HG03571 (cell line): ENCODE data around the gene RPL22.
"Not testable (repeated sequence)": the region's sequence is repeated elsewhere in the genome, so short reads cannot be mapped to it uniquely, and the experiment has no call there.

Experiments used
- ATAC-seq: cut with Tn5 transposase; IDR thresholded peaks from one replicate; pipeline ENCODE4 v1.9.1; 2021; ENCODE audit not compliant: unreplicated experiment

Gene RPL22

GRCh38 chr1:6234502-6235295 lies 35.3 kb upstream of the RPL22 start:
- no peak for ATAC-seq

- ATAC-seq: no peak
Observed at GRCh38 chr1:6233376-6233775, 34.0 kb upstream of the RPL22 start.

GRCh38 chr1:6225651-6226050 lies 26.3 kb upstream of the RPL22 start:
- no peak for ATAC-seq

GRCh38 chr1:6224718-6225117 lies 25.3 kb upstream of the RPL22 start:
- ATAC-seq: no peak

GRCh38 chr1:6223617-6224016 lies 24.2 kb upstream of the RPL22 start:
- ATAC-seq: no peak

- ATAC-seq: no peak
Observed at GRCh38 chr1:6222636-6223035, 23.2 kb upstream of the RPL22 start.

- ATAC-seq: no peak
Observed at GRCh38 chr1:6221210-6221784, 21.9 kb upstream of the RPL22 start.

GRCh38 chr1:6220236-6220635 lies 20.8 kb upstream of the RPL22 start:
- no peak for ATAC-seq

GRCh38 chr1:6219641-6220040 lies 20.2 kb upstream of the RPL22 start:
- not testable (repeated sequence) for ATAC-seq

GRCh38 chr1:6218375-6219164 lies 19.2 kb upstream of the RPL22 start:
- no peak for ATAC-seq

- ATAC-seq: no peak
Observed at GRCh38 chr1:6212193-6212959, 13.0 kb upstream of the RPL22 start.

GRCh38 chr1:6211731-6212130 lies 12.3 kb upstream of the RPL22 start:
- no peak for ATAC-seq

- ATAC-seq: no peak
Observed at GRCh38 chr1:6210591-6211355, 11.4 kb upstream of the RPL22 start.

- ATAC-seq: no peak
Observed at GRCh38 chr1:6209661-6210580, 10.5 kb upstream of the RPL22 start.

GRCh38 chr1:6208723-6209660 lies 9.6 kb upstream of the RPL22 start:
- no peak for ATAC-seq

- no peak for ATAC-seq
Observed at GRCh38 chr1:6207921-6208320, 8.5 kb upstream of the RPL22 start.

GRCh38 chr1:6207075-6207885 lies 7.9 kb upstream of the RPL22 start:
- ATAC-seq: no peak

- ATAC-seq: no peak
Observed at GRCh38 chr1:6206520-6206855, 7.1 kb upstream of the RPL22 start.
